Measurements from ENCODE around the gene LHX4. TPM values are rescaled to one million over a fixed set of nuclear protein-coding genes. Genes with fewer than 3 reads are reported as not detected.

LHX4 gene
- total RNA-seq, 4 donors from 2014 or later, result 0.48 to 1.2 TPM; not detected in 2

DNA sequence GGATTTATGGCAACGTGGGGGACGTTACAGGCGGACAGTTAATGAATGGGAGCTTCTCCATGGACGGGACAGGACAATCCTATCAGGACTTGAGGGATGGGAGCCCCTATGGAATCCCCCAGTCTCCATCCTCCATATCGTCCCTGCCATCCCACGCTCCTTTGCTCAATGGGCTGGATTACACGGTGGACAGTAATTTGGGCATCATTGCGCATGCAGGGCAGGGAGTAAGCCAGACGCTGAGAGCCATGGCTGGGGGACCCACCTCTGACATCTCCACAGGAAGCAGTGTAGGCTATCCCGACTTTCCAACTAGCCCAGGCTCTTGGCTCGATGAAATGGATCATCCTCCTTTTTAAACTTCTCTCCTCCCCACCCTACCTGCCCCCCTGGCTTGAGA, 44.2 kb downstream of the LHX4 start:
- in situ Hi-C loops (cut with MboI; ENCODE audit: low pct_ligation_motif_present in 1 of 4, low pct_unique_long_range_greater_than_20kb in 1 of 4, low sequenced_read_pairs in 3 of 4) (loop anchor here in 2 of 4 donors (25.0 kb wide), 1 partner anchor 213 kb away; no protein-coding TSS in a partner anchor), intact Hi-C loops (cut with DNase I; ENCODE audit: low total_unique reads) (no loop called here)
- Histone ChIP-seq H3K9me3 (no peaks in the 10 kb centered on the region), H3K4me3 (no peak overlapping the region), H3K27me3 (no peaks in the 10 kb centered on the region), H3K27ac (no peak overlapping the region), H3K36me3 (no peaks in the 10 kb centered on the region), H3K4me1 (peaks cover 6 to 25% (median 21%) of the 10 kb centered on the region in 4 donors)
- WGBS, 2 donors (ENCODE audit: low coverage in 1 of 2), result 98% methylated on average over 11 of the region's 11 CpGs; no CpG with 5 or more reads in 1 of the 2 donors
- TF ChIP-seq POLR2A (IDR thresholded peaks at IDR 0.05), result no peak
- TF ChIP-seq EP300 (IDR thresholded peaks at IDR 0.05; ENCODE audit: low read depth), result no peak
- no peak for TF ChIP-seq POLR2AphosphoS5 (IDR thresholded peaks at IDR 0.05)
- no peak for TF ChIP-seq CTCF (IDR thresholded peaks at IDR 0.05)
- no peak for DNase-seq

DNA sequence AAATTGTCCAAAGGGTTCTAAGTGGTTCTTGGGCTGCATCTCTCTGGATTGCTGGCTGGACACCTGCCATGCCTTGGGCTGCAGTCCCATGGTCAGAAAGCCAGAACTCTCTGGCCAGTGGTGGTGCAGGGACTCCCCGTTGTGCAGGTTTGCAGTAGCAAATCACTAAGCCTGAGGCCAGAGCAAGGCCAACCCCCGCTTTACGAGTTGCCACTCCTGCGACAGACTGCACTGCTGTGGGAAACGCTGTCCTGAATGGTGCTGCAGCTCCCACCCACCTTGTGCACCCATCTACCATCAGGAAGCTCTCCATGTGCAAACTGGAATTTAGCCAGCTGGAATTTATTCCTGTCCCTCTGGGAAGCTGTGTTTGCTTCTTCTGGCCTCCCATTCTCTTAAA, 45.7 kb downstream of the LHX4 start:
- H3K36me3 ChIP-seq, result no peaks in the 10 kb centered on the region
- WGBS, 2 donors (ENCODE audit: low coverage in 1 of 2), result 95 to 100% methylated on average over 2 to 5 of the region's 5 CpGs
- no peak for DNase-seq
- no peak for TF ChIP-seq POLR2A (IDR thresholded peaks at IDR 0.05)
- no peak for TF ChIP-seq POLR2AphosphoS5 (IDR thresholded peaks at IDR 0.05)
- no peak for TF ChIP-seq CTCF (IDR thresholded peaks at IDR 0.05)
- TF ChIP-seq EP300 (IDR thresholded peaks at IDR 0.05; ENCODE audit: low read depth), result no peak
- H3K27me3 ChIP-seq, result no peaks in the 10 kb centered on the region
- in situ Hi-C loops (cut with MboI; ENCODE audit: low pct_ligation_motif_present in 1 of 4, low pct_unique_long_range_greater_than_20kb in 1 of 4, low sequenced_read_pairs in 3 of 4), result no loop called here
- intact Hi-C loops (cut with DNase I; ENCODE audit: low total_unique reads), result no loop called here
- H3K27ac ChIP-seq, result no peak overlapping the region
- no peaks in the 10 kb centered on the region for H3K9me3 ChIP-seq
- no peak overlapping the region for H3K4me3 ChIP-seq
- peaks cover 6 to 18% (median 10%) of the 10 kb centered on the region in 4 donors for H3K4me1 ChIP-seq

DNA sequence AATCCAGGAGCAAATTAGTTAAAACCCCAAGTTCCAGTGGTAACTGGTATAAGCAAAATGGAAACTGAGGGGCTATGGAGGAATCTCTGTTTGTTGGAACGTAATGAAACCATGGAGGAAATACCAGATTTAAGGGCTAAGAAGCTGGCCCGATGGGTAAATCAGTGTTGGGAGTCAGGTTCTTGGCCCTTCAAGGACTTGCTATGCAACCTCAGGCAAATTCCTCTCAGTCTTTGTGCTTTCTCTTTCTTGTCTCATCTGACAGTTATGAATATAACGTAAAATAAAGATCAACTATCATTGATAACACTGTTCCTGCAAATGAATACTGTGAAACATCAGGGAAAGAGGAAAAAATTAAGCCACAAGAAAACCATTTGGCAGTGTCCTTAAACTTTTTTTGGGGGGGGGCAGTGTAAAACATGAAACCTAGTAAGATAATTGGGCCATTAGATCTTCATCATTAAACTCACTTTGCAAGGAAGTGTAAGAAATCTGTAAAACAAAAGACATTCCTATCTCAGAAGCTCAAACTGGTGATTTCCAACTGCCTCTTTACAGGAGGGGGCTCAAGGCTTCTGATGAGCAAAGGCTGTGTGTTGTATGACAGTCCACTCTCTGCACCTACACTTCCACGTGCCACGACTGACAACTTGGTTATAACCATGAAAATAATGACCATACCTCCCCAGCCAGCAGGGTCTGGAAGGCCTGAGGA, 47.6 kb downstream of the LHX4 start:
- no peaks in the 10 kb centered on the region for H3K36me3 ChIP-seq
- no peak overlapping the region for H3K27ac ChIP-seq
- peaks cover 0 to 10% (median 3%) of the 10 kb centered on the region in 4 donors for H3K4me1 ChIP-seq
- no peak for DNase-seq
- 86 to 97% methylated on average over 3 to 5 of the region's 5 CpGs for WGBS, 2 donors (ENCODE audit: low coverage in 1 of 2)
- in situ Hi-C loops (cut with MboI; ENCODE audit: low pct_ligation_motif_present in 1 of 4, low pct_unique_long_range_greater_than_20kb in 1 of 4, low sequenced_read_pairs in 3 of 4), result no loop called here
- H3K9me3 ChIP-seq, result no peaks in the 10 kb centered on the region
- H3K4me3 ChIP-seq, result no peak overlapping the region
- TF ChIP-seq CTCF (IDR thresholded peaks at IDR 0.05), result no peak
- TF ChIP-seq POLR2AphosphoS5 (IDR thresholded peaks at IDR 0.05), result no peak
- TF ChIP-seq POLR2A (IDR thresholded peaks at IDR 0.05), result no peak
- TF ChIP-seq EP300 (IDR thresholded peaks at IDR 0.05; ENCODE audit: low read depth), result no peak
- intact Hi-C loops (cut with DNase I; ENCODE audit: low total_unique reads), result no loop called here
- H3K27me3 ChIP-seq, result no peaks in the 10 kb centered on the region

DNA sequence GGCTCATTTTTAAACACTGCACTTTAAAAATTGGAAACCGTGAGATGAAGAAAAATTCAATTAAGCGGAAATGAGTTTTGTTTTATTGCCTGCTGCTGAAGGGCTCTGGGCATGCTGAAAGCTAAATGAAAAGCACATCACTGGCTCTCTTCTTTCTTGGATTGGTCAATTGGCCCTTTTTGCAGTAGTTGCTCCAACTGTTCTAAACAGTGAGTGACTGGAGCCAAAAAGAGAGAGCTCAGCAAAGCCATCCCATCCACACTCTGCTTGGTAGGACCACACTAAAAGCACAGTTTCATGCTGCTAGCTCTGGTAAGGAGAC, 48.1 kb downstream of the LHX4 start:
- H3K36me3 ChIP-seq, result no peaks in the 10 kb centered on the region
- H3K4me3 ChIP-seq, result no peak overlapping the region
- intact Hi-C loops (cut with DNase I; ENCODE audit: low total_unique reads), result no loop called here
- peaks cover 0 to 11% (median 3%) of the 10 kb centered on the region in 4 donors for H3K4me1 ChIP-seq
- TF ChIP-seq CTCF (IDR thresholded peaks at IDR 0.05) (no peak), POLR2AphosphoS5 (IDR thresholded peaks at IDR 0.05) (no peak), POLR2A (IDR thresholded peaks at IDR 0.05) (no peak), EP300 (IDR thresholded peaks at IDR 0.05; ENCODE audit: low read depth) (no peak)
- WGBS, 2 donors (ENCODE audit: low coverage in 1 of 2), result 80 to 84% methylated on average over 1 to 2 of the region's 2 CpGs
- no peak for DNase-seq
- peak overlapping the region in 1 of 4 donors; percentile 30 for H3K27ac ChIP-seq
- no peaks in the 10 kb centered on the region for H3K27me3 ChIP-seq
- in situ Hi-C loops (cut with MboI; ENCODE audit: low pct_ligation_motif_present in 1 of 4, low pct_unique_long_range_greater_than_20kb in 1 of 4, low sequenced_read_pairs in 3 of 4), result no loop called here
- no peaks in the 10 kb centered on the region for H3K9me3 ChIP-seq

All from transverse colon (tissue), 4 donors.